Measurements from ENCODE around the gene BTBD6. TPM values are rescaled to one million over a fixed set of nuclear protein-coding genes. Genes with fewer than 3 reads are reported as not detected.

BTBD6 gene
- total RNA-seq, 2 donors from 2014 or later = 26.9 to 34.9 TPM

DNA sequence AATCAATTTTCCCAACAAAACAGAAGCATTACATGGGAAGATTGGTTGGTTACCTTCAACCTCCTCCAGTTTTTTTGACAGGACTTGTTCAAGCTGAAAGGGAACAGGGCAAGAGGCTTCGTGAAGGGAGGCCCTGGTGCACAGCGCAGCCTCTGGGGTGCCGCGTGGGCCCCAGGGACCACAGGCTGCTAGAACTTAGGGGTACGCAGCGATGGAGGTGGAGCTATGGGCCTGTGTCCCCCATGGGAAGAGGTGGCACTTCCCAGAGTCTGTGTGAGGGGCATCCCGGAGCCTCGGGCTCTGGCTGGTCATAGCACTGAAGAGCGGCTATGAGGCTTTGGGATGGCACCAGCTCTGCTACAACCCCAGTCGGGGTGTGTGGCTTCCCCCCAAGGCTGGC lies 22.1 kb upstream of the BTBD6 start:
- TF ChIP-seq, protein P1, sequence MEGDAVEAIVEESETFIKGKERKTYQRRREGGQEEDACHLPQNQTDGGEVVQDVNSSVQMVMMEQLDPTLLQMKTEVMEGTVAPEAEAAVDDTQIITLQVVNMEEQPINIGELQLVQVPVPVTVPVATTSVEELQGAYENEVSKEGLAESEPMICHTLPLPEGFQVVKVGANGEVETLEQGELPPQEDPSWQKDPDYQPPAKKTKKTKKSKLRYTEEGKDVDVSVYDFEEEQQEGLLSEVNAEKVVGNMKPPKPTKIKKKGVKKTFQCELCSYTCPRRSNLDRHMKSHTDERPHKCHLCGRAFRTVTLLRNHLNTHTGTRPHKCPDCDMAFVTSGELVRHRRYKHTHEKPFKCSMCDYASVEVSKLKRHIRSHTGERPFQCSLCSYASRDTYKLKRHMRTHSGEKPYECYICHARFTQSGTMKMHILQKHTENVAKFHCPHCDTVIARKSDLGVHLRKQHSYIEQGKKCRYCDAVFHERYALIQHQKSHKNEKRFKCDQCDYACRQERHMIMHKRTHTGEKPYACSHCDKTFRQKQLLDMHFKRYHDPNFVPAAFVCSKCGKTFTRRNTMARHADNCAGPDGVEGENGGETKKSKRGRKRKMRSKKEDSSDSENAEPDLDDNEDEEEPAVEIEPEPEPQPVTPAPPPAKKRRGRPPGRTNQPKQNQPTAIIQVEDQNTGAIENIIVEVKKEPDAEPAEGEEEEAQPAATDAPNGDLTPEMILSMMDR (IDR thresholded peaks at IDR 0.05) = no peak
- DNase-seq (ENCODE audit: low spot score) = no peak
- Histone ChIP-seq H3K4me1 (peaks cover 0 to 2% of the 10 kb centered on the region in 2 donors), H3K27me3 (no peaks in the 10 kb centered on the region), H3K9me3 (no peaks in the 10 kb centered on the region), H3K27ac (no peak overlapping the region), H3K4me3 (no peak overlapping the region), H3K36me3 (peaks cover 43% of the 10 kb centered on the region)

DNA sequence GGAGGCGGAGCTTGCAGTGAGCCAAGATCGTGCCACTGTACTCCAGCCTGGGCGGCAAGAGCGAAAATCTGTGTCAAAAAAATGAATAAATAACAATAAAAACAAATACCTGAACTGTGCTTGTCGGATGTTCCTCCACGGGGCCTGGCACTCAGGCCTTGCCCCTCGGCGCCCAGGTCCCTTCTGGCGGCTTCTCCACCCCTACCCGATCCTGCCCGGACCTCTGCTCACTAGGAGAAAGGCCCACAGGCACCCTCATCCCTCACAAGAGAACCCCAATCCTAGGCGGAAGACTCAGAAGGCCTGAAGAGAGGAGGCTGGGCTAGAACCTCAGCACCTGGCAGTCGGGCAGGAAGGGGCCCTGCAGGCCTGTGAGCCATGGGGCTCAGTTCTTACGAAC lies 21.0 kb upstream of the BTBD6 start:
- H3K36me3 ChIP-seq = peaks cover 37% of the 10 kb centered on the region
- H3K4me3 ChIP-seq = no peak overlapping the region
- H3K27ac ChIP-seq = no peak overlapping the region

DNA sequence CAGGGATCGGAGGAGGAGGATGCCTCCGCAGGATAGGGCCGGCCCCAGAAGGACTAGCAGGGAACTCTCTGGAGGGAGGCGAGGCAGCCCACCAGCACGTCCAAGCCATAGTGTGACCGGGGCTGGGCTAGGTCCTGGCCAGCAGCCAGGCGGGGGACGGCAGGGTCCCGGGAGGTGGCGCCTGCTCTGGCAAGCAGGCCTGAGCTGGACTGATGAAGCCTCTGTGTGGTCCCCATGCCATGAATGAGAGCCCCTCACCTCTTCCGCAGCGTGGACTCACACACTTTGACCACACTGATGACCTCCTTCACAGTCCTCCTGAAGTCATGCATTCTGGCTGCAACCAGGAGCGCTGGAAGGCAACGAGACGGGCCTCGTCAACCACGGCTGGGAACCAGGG lies 19.8 kb upstream of the BTBD6 start:
- H3K36me3 ChIP-seq = peaks cover 29% of the 10 kb centered on the region
- TF ChIP-seq, protein P1 (IDR thresholded peaks at IDR 0.05) = no peak
- no peak for DNase-seq (ENCODE audit: low spot score)
- H3K4me3 ChIP-seq = no peak overlapping the region
- no peaks in the 10 kb centered on the region for H3K27me3 ChIP-seq
- no peak overlapping the region for H3K27ac ChIP-seq
- H3K4me1 ChIP-seq = no peaks in the 10 kb centered on the region
- no peaks in the 10 kb centered on the region for H3K9me3 ChIP-seq

More for the DNA sequence above, 21.0 kb upstream of the BTBD6 start:
- Histone ChIP-seq H3K9me3 (no peaks in the 10 kb centered on the region), H3K4me1 (no peaks in the 10 kb centered on the region), H3K27me3 (no peaks in the 10 kb centered on the region)
- no peak for DNase-seq (ENCODE audit: low spot score)
- TF ChIP-seq, protein P1 (IDR thresholded peaks at IDR 0.05) = no peak

DNA sequence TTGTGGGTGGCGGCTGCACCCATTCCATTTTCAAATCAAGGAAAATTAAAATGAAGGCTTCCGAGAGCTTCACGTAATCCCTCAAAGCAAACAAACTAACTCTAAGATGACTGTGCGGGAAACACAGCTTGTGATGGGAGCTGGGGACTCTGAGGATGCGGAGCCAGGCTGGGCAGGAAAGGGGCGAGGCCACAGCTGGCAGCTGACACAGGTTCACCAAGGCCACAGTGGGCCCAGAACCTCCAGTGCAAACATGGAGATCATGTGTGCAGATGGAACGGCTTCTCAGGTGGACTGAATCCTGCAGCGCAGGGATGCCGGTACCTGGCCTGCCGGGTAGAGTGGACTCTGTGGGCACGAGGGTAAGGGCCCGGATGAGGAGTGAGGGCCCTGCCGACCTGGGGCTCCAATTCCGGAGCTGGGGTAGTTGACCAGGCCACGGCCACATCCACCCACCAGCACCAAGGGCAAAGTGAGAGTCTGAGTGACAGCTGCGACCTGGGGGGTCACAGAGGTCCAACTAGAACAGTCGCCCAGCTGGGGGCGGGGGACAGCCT lies 19.2 kb upstream of the BTBD6 start:
- H3K27ac ChIP-seq = no peak overlapping the region
- TF ChIP-seq, protein P1 (IDR thresholded peaks at IDR 0.05) = no peak
- peaks cover 26% of the 10 kb centered on the region for H3K36me3 ChIP-seq
- no peaks in the 10 kb centered on the region for H3K4me1 ChIP-seq
- no peaks in the 10 kb centered on the region for H3K9me3 ChIP-seq
- no peaks in the 10 kb centered on the region for H3K27me3 ChIP-seq
- no peak for DNase-seq (ENCODE audit: low spot score)
- H3K4me3 ChIP-seq = no peak overlapping the region

DNA sequence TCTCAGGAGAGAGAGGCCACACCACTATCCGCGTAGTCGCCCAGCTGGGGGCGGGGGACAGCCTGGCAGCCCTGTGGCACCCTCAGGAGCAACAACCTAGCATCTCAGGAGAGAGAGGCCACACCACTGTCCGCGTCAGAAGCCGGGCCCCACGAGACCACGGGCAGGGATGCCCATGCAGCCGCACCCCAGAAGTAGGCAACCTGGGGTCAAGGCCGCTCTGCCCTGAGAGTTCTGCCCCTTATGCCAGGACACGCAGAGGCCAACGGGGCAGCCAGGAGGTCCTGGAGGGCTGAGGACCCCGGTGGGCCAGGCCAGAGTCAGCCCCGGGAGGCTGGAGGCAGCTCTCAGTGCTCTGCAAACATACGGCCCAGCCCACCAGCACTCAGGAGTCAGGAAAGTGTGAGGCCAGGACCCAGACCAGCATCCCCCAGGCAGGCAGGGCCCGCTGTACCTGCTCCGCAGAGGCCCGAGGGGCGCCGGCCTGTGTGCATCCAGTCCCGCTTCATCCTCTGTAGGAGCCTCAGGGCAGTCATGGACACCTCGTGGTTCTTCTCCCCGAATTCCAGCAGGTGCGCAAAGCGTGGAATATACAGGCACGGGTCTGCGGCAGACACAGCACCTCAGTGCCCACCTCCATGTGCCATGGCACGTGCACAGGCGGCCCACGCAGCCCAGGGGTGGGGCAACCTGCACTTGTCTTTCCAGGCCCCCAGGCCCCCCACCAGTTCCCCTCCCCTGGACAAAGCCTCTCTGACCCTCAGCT lies 7.3 kb upstream of the BTBD6 start:
- H3K27me3 ChIP-seq = no peaks in the 10 kb centered on the region
- no peak overlapping the region for H3K27ac ChIP-seq
- no peaks in the 10 kb centered on the region for H3K9me3 ChIP-seq
- no peak overlapping the region for H3K4me3 ChIP-seq
- no peaks in the 10 kb centered on the region for H3K36me3 ChIP-seq
- no peaks in the 10 kb centered on the region for H3K4me1 ChIP-seq
- no peak for DNase-seq (ENCODE audit: low spot score)
- TF ChIP-seq, protein P1 (IDR thresholded peaks at IDR 0.05) = no peak

Measured in right atrium auricular region (tissue), 2 donors.